ENCODE results near the gene TPCN2.
"Not testable (repeated sequence)": the region's sequence is repeated elsewhere in the genome, so short reads cannot be mapped to it uniquely, and the experiment has no call there.

TPCN2 gene

GRCh38 chr11:69149338-69150045, 100.8 kb downstream of the TPCN2 start:
- DNase-seq (ENCODE audit: low read depth, low spot score): not testable (repeated sequence)

DNA sequence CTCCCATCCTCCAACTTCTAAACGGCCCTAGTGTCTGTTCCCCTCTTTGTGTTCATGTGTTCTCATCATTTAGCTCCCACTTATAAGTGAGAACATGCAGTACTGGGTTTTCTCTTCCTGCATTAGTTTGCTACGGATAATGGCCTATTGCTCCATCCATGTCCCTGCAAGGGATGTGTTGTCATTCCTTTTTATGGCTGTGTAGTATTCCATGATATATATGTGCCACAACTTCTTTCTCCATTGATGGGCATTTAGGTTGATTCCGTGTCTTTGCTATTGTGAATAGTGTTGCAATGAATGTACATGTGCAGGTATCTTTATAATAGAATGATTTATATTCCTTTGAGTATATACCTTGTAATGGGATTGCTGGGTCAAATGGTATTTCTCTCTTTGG, 101.4 kb downstream of the TPCN2 start:
- no peak for DNase-seq (ENCODE audit: low read depth, low spot score)

DNA sequence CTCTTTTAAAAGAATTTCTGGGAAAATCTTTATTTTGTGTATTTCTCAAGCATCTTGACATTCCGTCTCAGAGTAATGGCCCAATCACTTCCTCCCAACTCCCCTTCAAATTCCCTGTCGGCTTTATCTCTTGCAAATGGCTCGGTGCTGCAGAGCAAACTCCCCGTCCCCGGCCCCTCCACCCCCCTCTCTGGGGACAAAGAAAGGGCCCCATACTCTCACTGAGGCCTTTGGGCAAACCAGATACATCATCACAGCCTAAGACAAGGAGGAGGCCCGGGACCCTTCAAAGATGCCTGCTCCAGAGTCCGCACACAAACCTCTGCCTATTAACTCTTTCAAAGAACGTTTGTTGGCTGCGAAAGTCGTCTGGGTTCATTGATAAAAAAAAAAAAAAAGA, 103.1 kb downstream of the TPCN2 start:
- no peak for DNase-seq (ENCODE audit: low read depth, low spot score)

DNA sequence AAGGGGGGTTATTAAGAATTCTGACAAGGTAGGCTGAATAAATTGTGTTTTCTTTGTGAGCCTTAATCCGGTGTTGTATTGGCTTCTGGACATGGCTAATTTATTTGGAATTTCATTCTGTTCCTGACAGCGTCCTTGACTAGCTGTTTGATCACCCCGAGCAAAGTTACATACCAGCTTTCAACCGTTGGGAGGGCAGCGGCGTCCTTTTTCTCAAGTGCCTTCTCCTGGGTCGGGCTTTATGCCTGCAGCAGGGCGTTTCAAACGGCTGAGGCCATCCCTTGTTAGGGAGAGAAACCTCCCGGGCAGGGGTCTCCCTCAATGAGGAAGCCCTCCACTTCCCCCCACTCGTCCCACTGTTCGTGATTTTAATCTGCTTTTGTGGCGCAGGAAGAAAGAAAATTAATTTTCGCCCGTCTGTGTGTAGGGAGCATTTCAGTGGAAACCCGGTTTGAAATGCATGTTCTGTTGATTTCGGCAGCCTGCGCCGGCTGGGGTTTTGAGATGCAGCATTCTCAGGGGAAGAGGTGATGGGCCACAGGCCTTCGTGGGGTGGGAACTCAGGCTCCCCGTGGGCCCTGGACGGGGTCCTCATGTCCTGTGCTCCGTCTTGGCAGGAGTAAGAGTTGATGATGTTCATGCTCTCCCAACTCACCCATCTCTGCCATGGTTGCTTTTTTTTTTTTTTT, 104.1 kb downstream of the TPCN2 start:
- peak; percentile 56 for DNase-seq (ENCODE audit: low read depth, low spot score)

DNA sequence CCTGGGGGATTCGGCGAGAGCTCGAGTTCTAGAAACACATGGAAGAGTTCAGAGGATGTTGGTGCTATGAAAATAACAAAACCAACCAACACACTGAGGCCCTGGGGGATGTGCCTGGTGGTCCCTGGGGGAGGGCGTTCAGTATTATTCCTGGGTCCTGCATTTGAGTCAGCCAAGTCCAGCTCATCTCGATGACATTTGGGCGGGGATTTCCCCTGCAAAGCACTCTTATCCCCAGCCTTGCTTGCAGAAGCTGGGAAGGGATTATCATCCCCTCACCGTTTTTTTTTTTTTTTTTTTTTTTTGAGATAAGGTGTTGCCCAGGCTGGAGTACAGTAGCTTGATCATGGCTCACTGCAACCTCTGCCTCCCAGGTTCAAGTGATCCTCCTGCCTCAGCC, 104.9 kb downstream of the TPCN2 start:
- DNase-seq (ENCODE audit: low read depth, low spot score): peak; percentile 33

DNA sequence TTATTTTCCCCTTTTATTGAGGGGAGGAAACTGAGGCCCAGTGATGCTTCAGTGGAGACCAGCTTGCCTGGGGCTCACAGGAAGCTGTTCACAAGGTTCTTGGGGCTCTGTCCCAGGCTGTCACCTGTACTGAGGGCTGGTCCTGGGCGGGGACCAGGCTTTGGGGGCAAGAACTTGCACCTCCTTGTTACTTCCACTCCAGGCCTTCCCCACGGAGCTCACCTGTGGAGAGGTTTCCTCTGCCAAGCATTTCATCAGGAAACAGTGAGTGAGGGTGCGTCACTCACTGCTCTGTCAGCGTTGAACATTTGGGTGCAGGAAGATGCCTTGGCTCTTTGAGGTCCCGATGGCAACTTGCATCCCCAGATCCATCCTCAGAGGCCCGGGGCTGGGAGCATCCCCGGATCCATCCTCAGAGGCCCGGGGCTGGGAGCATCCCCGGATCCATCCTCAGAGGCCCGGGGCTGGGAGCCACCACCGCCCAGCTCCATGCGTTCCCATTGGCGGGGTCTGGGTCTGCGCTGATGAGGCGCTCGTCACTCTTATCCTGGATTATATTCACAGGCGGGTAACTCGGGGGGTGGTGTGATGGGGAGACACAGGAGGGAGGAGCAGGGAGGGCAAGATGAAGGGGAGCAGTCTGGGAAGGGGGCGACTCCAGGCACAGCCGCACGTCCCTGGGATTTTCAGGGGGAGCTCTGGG, 105.6 kb downstream of the TPCN2 start:
- DNase-seq (ENCODE audit: low read depth, low spot score): no peak

GRCh38 chr11:69154938-69155301, 106.2 kb downstream of the TPCN2 start:
- DNase-seq (ENCODE audit: low read depth, low spot score): no peak

- no peak for DNase-seq (ENCODE audit: low read depth, low spot score)
These were observed 106.8 kb downstream of the TPCN2 start, which contains the start of gene SMIM38 for GRCh38 chr11:69155302-69156234. Gene SMIM38, plus strand, starts transcription at chr11:69155935. Its CDS starts 1,912 bp downstream, at chr11:69157847.

DNA sequence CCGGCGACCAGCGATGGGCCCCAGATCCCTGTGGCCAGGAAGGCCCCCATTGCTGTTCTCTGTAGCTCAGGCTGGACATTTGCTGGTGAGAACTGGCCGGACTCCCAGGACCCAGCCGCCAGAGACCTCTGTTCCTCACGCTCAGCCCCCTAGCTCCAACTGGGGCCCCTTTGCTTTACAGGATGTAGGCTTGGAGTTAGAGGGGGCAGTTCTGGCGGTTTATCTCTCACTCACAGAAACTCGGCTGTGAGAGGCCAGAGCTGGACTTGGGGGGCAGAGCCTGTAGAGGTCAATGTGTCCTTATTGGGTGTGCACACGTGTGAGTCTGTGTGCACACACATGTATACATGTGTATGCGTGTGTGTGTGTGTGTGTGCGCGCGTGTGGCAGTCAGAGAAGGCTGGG, 107.5 kb downstream of the TPCN2 start:
- DNase-seq (ENCODE audit: low read depth, low spot score): no peak

DNA sequence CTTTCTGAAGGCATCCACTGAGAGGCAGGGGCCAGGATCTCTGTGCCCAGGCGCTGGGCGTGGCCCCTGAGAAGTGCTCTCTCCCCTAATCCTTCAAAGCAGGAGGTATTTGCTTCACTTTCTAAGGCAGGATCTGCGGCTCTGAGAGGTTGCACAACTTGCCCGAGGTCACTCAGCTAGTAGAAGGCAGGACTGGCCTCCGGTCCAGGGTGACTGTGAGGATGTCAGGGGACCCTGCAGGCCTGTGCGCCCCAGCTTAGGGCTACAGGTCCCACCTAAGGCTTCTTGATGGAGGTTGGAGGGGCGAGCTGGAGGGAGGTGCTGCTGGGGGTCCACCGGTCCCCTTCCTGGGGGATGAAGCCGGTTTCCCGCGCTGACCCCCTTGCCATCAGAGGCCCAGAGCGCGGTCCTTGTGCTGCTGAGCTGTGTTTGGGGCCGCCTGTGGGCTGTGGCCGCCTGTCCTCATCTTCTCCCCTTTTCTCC, 108.0 kb downstream of the TPCN2 start:
- peak; percentile 34 for DNase-seq (ENCODE audit: low read depth, low spot score)

DNA sequence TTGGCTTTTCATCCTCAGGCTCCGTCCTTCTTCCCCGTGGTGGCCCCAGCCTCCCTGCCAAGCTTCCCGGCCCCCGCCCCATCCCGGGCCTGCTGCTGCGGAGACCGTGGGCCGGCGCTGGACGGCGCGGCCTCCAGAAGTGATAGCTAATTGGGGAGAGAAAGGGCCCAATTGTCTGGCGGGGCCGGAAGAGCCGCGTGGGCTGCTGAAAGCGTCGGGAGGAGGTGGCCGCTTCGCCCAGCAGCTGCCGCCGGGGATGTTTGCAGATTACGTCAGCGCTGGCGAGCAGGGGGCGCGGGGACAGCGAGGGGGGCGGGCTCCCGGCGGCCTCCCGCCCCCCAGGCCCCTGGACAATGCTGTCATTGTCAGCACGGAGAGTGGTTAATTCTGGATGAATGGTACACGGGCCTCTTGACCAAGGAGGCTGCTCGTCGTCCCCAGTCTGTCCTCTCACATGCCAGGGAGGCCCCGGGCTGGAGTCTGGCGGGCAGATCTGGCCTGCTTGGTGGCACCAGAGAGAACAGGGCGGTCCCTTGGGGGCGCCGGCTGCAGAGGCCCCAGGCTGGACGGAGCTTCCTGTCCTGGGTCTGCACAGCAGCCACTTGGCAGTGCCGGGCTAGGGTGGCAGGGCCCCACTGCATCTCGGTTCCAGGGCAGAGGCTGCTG, 108.6 kb downstream of the TPCN2 start:
- peak; percentile 66 for DNase-seq (ENCODE audit: low read depth, low spot score)

- DNase-seq (ENCODE audit: low read depth, low spot score): no peak
These were observed 109.1 kb downstream of the TPCN2 start for GRCh38 chr11:69157822-69158231.

DNA sequence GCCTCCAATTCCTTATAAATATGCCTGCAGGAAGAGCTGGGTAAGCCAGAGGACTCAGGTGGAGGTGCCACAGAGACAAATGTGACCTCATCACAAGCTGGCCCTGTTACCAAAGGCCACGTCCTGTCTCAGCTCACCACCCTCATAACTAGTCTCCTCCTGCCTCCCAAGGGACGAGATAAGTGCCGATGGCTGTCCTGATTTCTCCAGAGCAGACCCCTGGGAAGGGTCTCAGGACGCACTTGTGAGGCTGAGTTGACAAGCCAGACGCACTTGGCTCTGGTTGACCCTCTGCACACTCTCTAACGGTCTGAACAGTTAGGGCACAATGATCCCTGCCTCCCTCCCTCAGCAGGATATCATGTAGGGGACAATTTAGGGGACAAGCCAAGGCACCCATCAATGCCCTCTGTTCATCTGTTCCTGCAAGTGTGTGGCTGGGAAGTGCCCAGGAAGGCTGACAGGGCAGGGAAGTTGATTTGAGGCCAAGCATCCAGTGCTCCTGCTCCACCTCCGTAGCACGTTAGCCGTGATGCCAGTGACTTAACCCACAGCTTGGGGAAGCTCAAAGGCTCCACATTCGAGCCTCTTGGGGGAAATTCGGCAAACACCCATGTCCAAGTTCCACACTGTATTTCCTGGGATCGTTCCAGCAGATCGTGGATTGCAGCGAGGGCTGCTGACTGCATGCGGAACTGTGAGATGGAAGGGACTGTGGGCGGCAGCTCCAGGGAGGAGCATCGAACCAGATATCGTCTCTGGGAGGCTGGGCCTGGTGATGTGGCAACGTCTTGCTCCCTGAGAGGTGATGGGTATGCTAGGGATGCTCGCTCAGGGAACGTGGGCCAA, 109.8 kb downstream of the TPCN2 start:
- no peak for DNase-seq (ENCODE audit: low read depth, low spot score)

- DNase-seq (ENCODE audit: low read depth, low spot score): no peak
These were observed 110.6 kb downstream of the TPCN2 start for GRCh38 chr11:69159150-69159852.

DNA sequence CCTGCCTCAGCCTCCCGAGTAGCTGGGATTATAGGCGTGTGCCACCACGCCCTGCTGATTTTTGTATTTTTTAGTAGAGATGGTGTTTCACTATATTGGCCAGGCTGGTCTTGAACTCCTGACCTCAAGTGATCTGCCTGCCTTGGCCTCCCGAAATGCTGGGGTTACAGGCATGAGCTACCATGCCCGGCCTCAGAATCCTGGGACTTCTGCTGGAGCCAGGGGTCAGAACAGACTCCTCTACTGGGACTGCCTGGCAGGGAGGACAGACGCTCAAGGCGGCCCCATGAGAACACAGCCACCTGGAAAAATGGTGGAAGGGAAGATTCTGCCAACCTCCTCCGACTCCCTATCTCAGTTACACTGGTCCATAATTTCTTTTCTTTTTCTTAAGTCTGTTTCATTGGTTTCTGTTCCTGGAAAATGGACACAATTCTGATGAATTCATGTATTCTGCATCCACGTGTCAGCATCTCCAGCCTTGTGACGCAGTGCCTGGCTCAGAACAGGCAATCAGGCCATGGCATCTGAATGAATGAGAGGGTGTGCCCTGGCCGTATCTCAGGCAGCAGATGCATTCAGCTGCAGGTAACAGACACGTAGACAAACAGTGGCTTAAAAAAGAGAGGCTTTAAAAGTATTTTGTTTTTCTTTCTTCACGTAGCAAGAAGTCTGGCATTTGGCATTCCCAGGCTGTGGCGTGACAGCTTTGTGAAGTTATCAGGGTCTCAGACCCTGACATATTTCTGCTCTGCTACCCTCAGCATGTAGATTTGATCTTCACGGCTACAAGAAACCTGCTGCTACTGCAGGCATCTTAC, 111.8 kb downstream of the TPCN2 start:
- DNase-seq (ENCODE audit: low read depth, low spot score): no peak

- DNase-seq (ENCODE audit: low read depth, low spot score): no peak
These were observed 112.3 kb downstream of the TPCN2 start for GRCh38 chr11:69161117-69161407.

- DNase-seq (ENCODE audit: low read depth, low spot score): no peak
These were observed 113.8 kb downstream of the TPCN2 start for GRCh38 chr11:69162505-69162904.

DNA sequence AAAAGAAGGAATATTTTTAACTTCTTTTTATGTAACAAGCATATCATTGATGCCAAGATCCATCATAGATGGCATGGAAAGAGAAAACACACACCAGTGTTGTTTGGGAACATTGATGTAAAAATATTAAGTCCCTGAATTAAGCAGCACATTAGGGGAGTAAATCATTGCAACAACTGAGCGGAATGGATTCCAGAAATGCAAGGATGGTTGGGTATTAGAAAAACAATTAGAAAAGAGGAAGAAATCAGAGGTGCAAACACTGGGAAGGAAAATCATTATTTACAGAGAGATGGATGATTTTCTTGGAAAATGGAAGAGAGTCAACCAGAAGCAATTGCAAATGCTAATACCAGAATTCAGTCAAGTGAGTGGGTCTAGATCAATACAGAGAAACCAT, 115.1 kb downstream of the TPCN2 start:
- DNase-seq (ENCODE audit: low read depth, low spot score): no peak

DNA sequence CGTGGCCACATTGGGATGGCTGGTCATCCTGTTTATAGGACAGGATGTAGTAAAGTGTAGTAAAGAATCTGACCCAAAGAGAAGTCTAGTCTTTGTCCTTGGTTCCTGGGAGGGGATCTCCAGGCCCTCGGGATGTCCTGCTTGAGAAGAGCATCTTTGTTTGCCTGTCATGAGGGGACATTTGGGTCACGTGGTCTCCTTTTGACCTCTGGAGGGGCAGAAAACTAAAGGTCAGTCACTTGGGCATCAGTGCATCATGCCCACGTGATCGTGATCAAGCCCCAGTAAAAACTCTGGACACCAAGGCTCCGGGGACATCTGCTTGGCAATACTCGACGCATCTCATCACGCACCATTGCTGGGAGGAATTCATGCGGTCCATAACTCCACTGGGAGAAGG, 116.1 kb downstream of the TPCN2 start:
- no peak for DNase-seq (ENCODE audit: low read depth, low spot score)
